ENCODE results near the gene DNAH17. TPM values are rescaled to one million over a fixed set of nuclear protein-coding genes. Genes with fewer than 3 reads are reported as not detected.
A peak's percentile ranks its signal among the peaks of the same experiment; 100 is the strongest.

Gene DNAH17
- total and polyA plus RNA-seq, 8 donors: 0.64 to 7.2 (median 3.6) TPM

GRCh38 chr17:78449983-78450595, 127.1 kb downstream of the DNAH17 start:
- Histone ChIP-seq H3K27ac (no peak overlapping the region), H3K27me3 (no peaks in the 10 kb centered on the region), H3K4me1 (no peaks in the 10 kb centered on the region), H3K4me3 (no peak overlapping the region), H3K36me3 (no peaks in the 10 kb centered on the region), H3K9me3 (no peaks in the 10 kb centered on the region)
- no peak for ATAC-seq
- intact Hi-C loops (cut with DNase I): no loop called here
- DNase-seq: peak in 1 of 4 donors; percentile 55
- TF ChIP-seq CTCF (IDR thresholded peaks at IDR 0.05): no peak

GRCh38 chr17:78448356-78448993, 128.7 kb downstream of the DNAH17 start:
- Histone ChIP-seq H3K4me3 (no peak overlapping the region), H3K36me3 (no peaks in the 10 kb centered on the region), H3K9me3 (no peaks in the 10 kb centered on the region), H3K27ac (no peak overlapping the region), H3K4me1 (peaks cover 0 to 5% of the 10 kb centered on the region in 2 donors), H3K27me3 (no peaks in the 10 kb centered on the region)
- peak in 1 of 2 donors; percentile 19 for TF ChIP-seq CTCF (IDR thresholded peaks at IDR 0.05)
- DNase-seq: no peak
- intact Hi-C loops (cut with DNase I): no loop called here
- no peak for ATAC-seq

DNA sequence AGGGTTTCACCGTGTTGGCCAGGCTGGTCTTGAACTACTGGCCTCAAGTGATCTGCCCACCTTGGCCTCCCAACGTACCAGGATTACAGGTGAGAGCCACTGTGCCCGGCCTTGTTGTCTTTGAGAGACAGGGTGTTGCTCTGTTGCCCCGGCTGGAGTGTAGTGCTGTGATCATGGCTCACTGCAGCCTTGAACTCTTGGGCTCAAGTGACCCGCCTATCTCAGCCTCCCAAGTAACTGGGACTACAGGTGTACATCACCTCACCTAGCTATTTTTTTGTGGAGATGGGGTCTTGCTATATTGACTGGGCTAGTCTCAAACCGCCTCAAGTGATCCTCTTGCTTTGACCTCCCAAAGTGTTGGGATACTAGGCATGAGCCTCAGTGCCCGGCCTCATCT, 130.4 kb downstream of the DNAH17 start:
- no peaks in the 10 kb centered on the region for H3K27me3 ChIP-seq
- H3K4me1 ChIP-seq: peaks cover 0 to 21% of the 10 kb centered on the region in 2 donors
- intact Hi-C loops (cut with DNase I): no loop called here
- TF ChIP-seq CTCF (IDR thresholded peaks at IDR 0.05): no peak
- H3K27ac ChIP-seq: no peak overlapping the region
- H3K36me3 ChIP-seq: no peaks in the 10 kb centered on the region
- no peaks in the 10 kb centered on the region for H3K9me3 ChIP-seq
- DNase-seq (peak in 1 of 4 donors; percentile 10), ATAC-seq (no peak)
- no peak overlapping the region for H3K4me3 ChIP-seq

- Histone ChIP-seq H3K36me3 (no peaks in the 10 kb centered on the region), H3K27ac (no peak overlapping the region), H3K4me3 (no peak overlapping the region), H3K27me3 (no peaks in the 10 kb centered on the region), H3K4me1 (peaks cover 0 to 30% of the 10 kb centered on the region in 2 donors), H3K9me3 (no peaks in the 10 kb centered on the region)
- ATAC-seq: no peak
- no peak for TF ChIP-seq CTCF (IDR thresholded peaks at IDR 0.05)
- peak in 1 of 4 donors; percentile 65 for DNase-seq
- intact Hi-C loops (cut with DNase I): no loop called here
Measured at GRCh38 chr17:78444392-78444791, 132.8 kb downstream of the DNAH17 start.

DNA sequence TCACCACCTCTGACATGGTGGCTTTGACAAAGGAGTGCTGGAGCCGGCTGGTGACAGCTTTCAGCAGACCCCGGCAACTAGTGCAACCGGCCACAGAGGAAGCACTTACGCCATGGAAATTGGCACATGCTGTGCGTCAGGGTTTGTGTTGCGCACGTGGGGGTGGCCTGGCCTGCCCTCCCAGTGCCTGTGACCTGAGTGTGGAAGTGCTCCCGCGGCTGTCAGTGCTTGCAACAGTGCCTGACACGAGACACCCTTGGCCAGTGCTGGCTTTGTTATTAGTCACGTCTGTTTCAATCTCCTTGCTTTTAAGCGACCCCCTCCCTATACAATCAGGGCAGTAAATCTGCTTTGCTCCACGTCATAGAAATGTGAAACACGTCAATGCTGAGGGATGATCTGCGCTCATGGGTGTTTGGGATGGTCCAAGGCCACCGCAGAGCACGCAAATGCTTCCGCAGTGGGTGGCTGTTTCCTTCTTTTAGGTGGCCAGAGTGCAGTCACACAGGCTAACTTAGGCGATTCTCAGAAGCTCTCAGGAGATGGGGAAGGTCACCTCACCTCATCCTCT, 134.5 kb downstream of the DNAH17 start:
- Histone ChIP-seq H3K4me1 (peaks cover 0 to 30% of the 10 kb centered on the region in 2 donors), H3K4me3 (no peak overlapping the region), H3K27me3 (peaks cover 0 to 4% of the 10 kb centered on the region in 2 donors), H3K36me3 (no peaks in the 10 kb centered on the region), H3K27ac (peak overlapping the region in 1 of 2 donors; percentile 69), H3K9me3 (no peaks in the 10 kb centered on the region)
- TF ChIP-seq CTCF (IDR thresholded peaks at IDR 0.05): no peak
- peak; percentile 81 for ATAC-seq
- peak; percentile 53 to 92 (median 88) for DNase-seq
- intact Hi-C loops (cut with DNase I): no loop called here
